ENCODE data around the gene PIK3C2B. TPM values are rescaled to one million over a fixed set of nuclear protein-coding genes. Genes with fewer than 3 reads are reported as not detected.
"Not testable (repeated sequence)": the region's sequence is repeated elsewhere in the genome, so short reads cannot be mapped to it uniquely, and the experiment has no call there.

The PIK3C2B gene
- total RNA-seq, 2 experiments from 2014 or later: 61.0 to 65.4 TPM

GRCh38 chr1:204491655-204492054, 3.0 kb downstream of the PIK3C2B start:
- peaks cover 61% of the 10 kb centered on the region for H3K4me1 Mint-ChIP-seq (ENCODE audit: low read depth)

DNA sequence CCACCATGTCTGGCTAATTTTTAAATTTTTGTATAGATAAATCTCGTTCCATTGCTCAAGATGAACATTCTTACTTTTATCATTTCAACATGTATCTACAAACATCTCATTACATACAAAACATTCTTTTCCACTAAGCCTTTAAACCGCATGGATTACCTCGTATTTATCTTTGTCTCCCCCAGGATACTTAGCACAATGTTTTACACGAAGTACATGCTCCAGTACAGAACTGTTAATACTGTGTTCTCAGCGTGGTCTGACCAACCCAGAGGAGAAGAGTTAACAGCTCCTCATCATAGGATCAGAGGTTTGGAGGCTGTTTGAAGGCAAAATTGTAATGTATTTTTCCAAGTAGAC, 7.4 kb downstream of the PIK3C2B start:
- peaks cover 46% of the 10 kb centered on the region for H3K4me1 Mint-ChIP-seq (ENCODE audit: low read depth)
- no peaks in the 10 kb centered on the region for H3K27me3 Mint-ChIP-seq (ENCODE audit: low read depth)

More at GRCh38 chr1:204491655-204492054, 3.0 kb downstream of the PIK3C2B start:
- Mint-ChIP-seq H3K9me3 (no peaks in the 10 kb centered on the region), H3K4me3 (peak overlapping the region; percentile 90), H3K36me3 (ENCODE audit: low read depth) (peaks cover 14% of the 10 kb centered on the region), H3K27me3 (ENCODE audit: low read depth) (no peaks in the 10 kb centered on the region), H3K27ac (peak overlapping the region; percentile 43)
- intact Hi-C loops (cut with micrococcal nuclease): no loop called here
- CTCF ChIA-PET: interaction anchor here (2.9 to 19.2 kb wide), 2 partner anchors 17 to 50 kb away, joined by 8 to 859 read pairs; no protein-coding TSS in a partner anchor
- DNase-seq: no peak

DNA sequence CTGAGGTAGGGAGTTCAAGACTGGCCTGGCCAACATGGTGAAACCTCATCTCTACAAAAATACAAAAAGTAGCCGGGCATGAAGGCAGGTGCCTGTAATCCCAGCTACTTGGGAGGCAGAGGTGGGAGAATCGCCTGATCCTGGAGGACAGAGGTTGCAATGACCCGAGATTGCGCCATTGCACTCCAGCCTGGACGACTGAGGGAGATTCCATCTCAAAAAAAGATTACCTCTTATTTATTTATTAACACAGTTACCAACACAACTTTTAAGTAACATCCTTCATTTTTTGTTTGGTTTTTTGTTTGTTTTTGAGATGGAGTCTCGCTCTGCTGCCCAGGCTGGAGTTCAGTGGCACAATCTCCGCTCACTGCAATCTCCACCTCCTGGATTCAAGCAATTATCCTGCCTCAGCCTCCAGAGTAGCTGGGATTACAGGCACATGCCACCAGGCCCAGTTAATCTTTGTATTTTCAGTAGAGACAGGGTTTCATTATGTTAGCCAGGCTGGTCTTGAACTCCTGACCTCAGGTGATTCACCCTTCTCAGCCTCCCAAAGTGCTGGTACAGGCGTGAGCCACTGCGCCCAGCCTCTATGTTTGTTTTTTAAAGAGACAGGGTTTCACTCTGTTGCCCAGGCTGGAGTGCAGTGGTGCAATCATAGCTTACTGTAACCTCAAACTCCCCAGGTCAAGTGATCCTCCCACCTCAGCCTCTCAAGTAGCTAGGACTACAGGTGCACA, 7.9 kb downstream of the PIK3C2B start:
- DNase-seq; H3K27ac Mint-ChIP-seq; intact Hi-C loops (cut with micrococcal nuclease); H3K4me3 Mint-ChIP-seq; H3K27me3 Mint-ChIP-seq (ENCODE audit: low read depth); H3K9me3 Mint-ChIP-seq: not testable (repeated sequence)
- Mint-ChIP-seq H3K4me1 (ENCODE audit: low read depth) (peaks cover 42% of the 10 kb centered on the region), H3K36me3 (ENCODE audit: low read depth) (peaks cover 12% of the 10 kb centered on the region)
- CTCF ChIA-PET: interaction anchor here (0.6 to 1.9 kb wide), 3 partner anchors 13 to 40 kb away, joined by 3 to 8 read pairs (median 4); no protein-coding TSS in a partner anchor

More for the DNA sequence above, 7.4 kb downstream of the PIK3C2B start:
- no peak overlapping the region for H3K4me3 Mint-ChIP-seq
- H3K36me3 Mint-ChIP-seq (ENCODE audit: low read depth): peaks cover 12% of the 10 kb centered on the region
- CTCF ChIA-PET: interaction anchor here (0.6 to 1.9 kb wide), 4 partner anchors 14 to 41 kb away, joined by 3 to 8 read pairs (median 4); no protein-coding TSS in a partner anchor
- H3K27ac Mint-ChIP-seq: no peak overlapping the region
- no peaks in the 10 kb centered on the region for H3K9me3 Mint-ChIP-seq
- intact Hi-C loops (cut with micrococcal nuclease): no loop called here
- DNase-seq: no peak

- Mint-ChIP-seq H3K9me3 (no peaks in the 10 kb centered on the region), H3K4me1 (ENCODE audit: low read depth) (peaks cover 53% of the 10 kb centered on the region), H3K36me3 (ENCODE audit: low read depth) (peaks cover 9% of the 10 kb centered on the region), H3K4me3 (no peak overlapping the region), H3K27ac (no peak overlapping the region), H3K27me3 (ENCODE audit: low read depth) (no peaks in the 10 kb centered on the region)
- CTCF ChIA-PET: interaction anchor here (1.3 kb wide), 1 partner anchor 52 kb away, joined by 8 read pairs; no protein-coding TSS in a partner anchor
- intact Hi-C loops (cut with micrococcal nuclease): no loop called here
- no peak for DNase-seq
These were observed 10.8 kb downstream of the PIK3C2B start for GRCh38 chr1:204483791-204484190.

DNA sequence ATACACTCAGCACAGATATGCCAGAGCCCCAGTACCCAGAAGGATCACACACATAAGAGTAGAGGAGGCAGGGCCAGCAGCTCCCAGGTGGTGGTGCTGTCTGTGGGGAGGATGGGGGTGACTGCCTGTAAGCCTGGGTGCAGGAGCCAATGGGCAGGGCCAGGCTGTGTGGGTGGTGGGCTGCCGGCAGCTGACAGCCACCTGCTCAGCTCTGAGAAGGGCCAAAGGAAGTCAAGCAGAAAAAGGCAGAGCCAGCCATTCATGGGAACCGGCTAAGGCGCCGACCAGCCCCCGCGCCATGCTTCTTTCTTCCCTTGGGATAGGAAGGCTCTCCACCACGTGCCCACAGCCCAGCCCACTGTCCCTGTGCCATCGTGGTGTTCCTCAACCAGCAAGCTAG, 14.1 kb downstream of the PIK3C2B start:
- CTCF ChIA-PET: interaction anchor here (0.6 to 5.3 kb wide), 5 partner anchors 10 to 50 kb away, joined by 4 to 38 read pairs (median 7); partner anchors contain the start of gene PIK3C2B
- H3K27ac Mint-ChIP-seq: no peak overlapping the region
- H3K4me1 Mint-ChIP-seq (ENCODE audit: low read depth): peaks cover 63% of the 10 kb centered on the region
- no peaks in the 10 kb centered on the region for H3K9me3 Mint-ChIP-seq
- DNase-seq: peak; percentile 21
- no peaks in the 10 kb centered on the region for H3K27me3 Mint-ChIP-seq (ENCODE audit: low read depth)
- intact Hi-C loops (cut with micrococcal nuclease): no loop called here
- peaks cover 7% of the 10 kb centered on the region for H3K36me3 Mint-ChIP-seq (ENCODE audit: low read depth)
- no peak overlapping the region for H3K4me3 Mint-ChIP-seq

- DNase-seq: no peak
- H3K4me1 Mint-ChIP-seq (ENCODE audit: low read depth): peaks cover 70% of the 10 kb centered on the region
- intact Hi-C loops (cut with micrococcal nuclease): no loop called here
- H3K36me3 Mint-ChIP-seq (ENCODE audit: low read depth): peaks cover 7% of the 10 kb centered on the region
- H3K4me3 Mint-ChIP-seq: no peak overlapping the region
- CTCF ChIA-PET: interaction anchor here (0.6 to 5.3 kb wide), 11 partner anchors 9 to 81 kb away, joined by 3 to 38 read pairs (median 4); partner anchors contain the start of gene PIK3C2B
- H3K9me3 Mint-ChIP-seq: no peaks in the 10 kb centered on the region
- H3K27me3 Mint-ChIP-seq (ENCODE audit: low read depth): no peaks in the 10 kb centered on the region
- H3K27ac Mint-ChIP-seq: no peak overlapping the region
These were observed 15.0 kb downstream of the PIK3C2B start for GRCh38 chr1:204479387-204480136.

- H3K4me3 Mint-ChIP-seq: no peak overlapping the region
- H3K27ac Mint-ChIP-seq: no peak overlapping the region
- no peaks in the 10 kb centered on the region for H3K27me3 Mint-ChIP-seq (ENCODE audit: low read depth)
- H3K4me1 Mint-ChIP-seq (ENCODE audit: low read depth): peaks cover 75% of the 10 kb centered on the region
- DNase-seq: no peak
- no peaks in the 10 kb centered on the region for H3K9me3 Mint-ChIP-seq
- intact Hi-C loops (cut with micrococcal nuclease): no loop called here
- peaks cover 7% of the 10 kb centered on the region for H3K36me3 Mint-ChIP-seq (ENCODE audit: low read depth)
- CTCF ChIA-PET: interaction anchor here (0.8 to 5.3 kb wide), 14 partner anchors 12 to 81 kb away, joined by 3 to 38 read pairs (median 5); partner anchors contain the start of gene PIK3C2B
These were observed 15.7 kb downstream of the PIK3C2B start for GRCh38 chr1:204478921-204479320.

DNA sequence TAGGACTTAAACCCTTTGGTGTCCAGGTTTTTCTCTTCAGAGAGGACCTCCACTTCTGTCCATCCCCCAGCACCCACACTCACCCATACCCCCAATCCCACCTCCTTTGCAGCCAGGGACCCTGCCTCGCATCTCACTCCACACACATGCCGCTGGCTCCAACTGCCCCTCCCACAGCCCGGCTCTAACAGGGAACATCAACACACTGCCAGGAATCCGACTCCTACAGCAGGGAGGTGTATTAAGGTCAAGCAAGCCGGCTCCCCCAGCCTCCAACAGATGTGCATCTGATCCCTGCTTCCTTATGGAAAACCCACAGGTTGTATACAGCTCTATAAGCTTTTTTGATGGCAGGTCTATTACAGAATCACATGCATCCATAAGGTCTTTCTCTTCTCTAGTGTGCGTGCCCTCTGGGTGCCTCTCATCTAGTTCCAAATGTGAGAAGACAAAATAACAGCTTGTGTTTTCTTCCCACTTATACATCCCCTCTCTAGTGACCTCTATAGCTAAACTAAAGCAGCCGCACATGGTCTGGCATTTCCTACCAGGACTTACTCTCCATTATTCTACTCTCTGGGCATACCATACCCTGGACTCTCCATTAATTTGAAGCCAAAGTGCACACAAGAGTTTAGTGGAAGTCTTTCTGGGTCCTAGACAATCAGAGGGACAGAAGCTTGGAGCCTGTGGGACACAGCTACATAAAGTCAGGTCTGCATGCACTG, 16.3 kb downstream of the PIK3C2B start:
- H3K36me3 Mint-ChIP-seq (ENCODE audit: low read depth): peaks cover 5% of the 10 kb centered on the region
- peaks cover 72% of the 10 kb centered on the region for H3K4me1 Mint-ChIP-seq (ENCODE audit: low read depth)
- no peaks in the 10 kb centered on the region for H3K27me3 Mint-ChIP-seq (ENCODE audit: low read depth)
- CTCF ChIA-PET: interaction anchor here (0.8 to 5.3 kb wide), 11 partner anchors 11 to 81 kb away, joined by 3 to 38 read pairs (median 4); partner anchors contain the start of gene PIK3C2B
- no peaks in the 10 kb centered on the region for H3K9me3 Mint-ChIP-seq
- H3K27ac Mint-ChIP-seq: no peak overlapping the region
- no peak overlapping the region for H3K4me3 Mint-ChIP-seq
- DNase-seq: no peak
- intact Hi-C loops (cut with micrococcal nuclease): no loop called here

- intact Hi-C loops (cut with micrococcal nuclease): no loop called here
- DNase-seq: no peak
- Mint-ChIP-seq H3K36me3 (ENCODE audit: low read depth) (peaks cover 2% of the 10 kb centered on the region), H3K27ac (no peak overlapping the region), H3K27me3 (ENCODE audit: low read depth) (no peaks in the 10 kb centered on the region), H3K4me1 (ENCODE audit: low read depth) (peaks cover 69% of the 10 kb centered on the region), H3K9me3 (no peaks in the 10 kb centered on the region), H3K4me3 (no peak overlapping the region)
- CTCF ChIA-PET: interaction anchor here (1.2 to 5.3 kb wide), 7 partner anchors 10 to 46 kb away, joined by 3 to 38 read pairs (median 8); partner anchors contain the start of gene PIK3C2B
These were observed 17.4 kb downstream of the PIK3C2B start for GRCh38 chr1:204477036-204477740.

DNA sequence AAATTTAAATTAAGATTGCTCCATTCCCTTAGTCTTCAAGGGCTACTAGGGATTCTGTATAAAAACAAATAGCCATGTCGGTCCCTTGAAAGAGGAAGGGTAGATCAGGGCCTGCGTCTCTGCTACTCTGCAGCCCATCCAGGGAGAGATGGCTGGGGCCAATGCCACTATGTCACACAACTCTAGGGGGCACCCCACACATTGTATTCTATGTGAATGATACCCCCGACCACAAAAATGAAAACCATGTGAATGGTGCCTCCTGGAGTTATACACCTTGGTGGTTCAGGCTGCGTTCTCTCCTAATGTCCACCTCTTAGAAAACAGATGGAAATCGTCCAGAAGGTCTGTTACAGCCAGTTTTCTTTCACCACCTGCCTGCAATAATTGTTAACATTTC, 18.0 kb downstream of the PIK3C2B start:
- Mint-ChIP-seq H3K4me1 (ENCODE audit: low read depth) (peaks cover 66% of the 10 kb centered on the region), H3K9me3 (no peaks in the 10 kb centered on the region), H3K36me3 (ENCODE audit: low read depth) (peaks cover 2% of the 10 kb centered on the region), H3K4me3 (no peak overlapping the region), H3K27ac (no peak overlapping the region), H3K27me3 (ENCODE audit: low read depth) (no peaks in the 10 kb centered on the region)
- intact Hi-C loops (cut with micrococcal nuclease): no loop called here
- DNase-seq: no peak
- CTCF ChIA-PET: interaction anchor here (1.2 to 2.1 kb wide), 3 partner anchors 9 to 18 kb away, joined by 3 to 8 read pairs (median 4); partner anchors contain the start of gene PIK3C2B

- peaks cover 2% of the 10 kb centered on the region for H3K36me3 Mint-ChIP-seq (ENCODE audit: low read depth)
- CTCF ChIA-PET: interaction anchor here (0.9 to 2.0 kb wide), 7 partner anchors 9 to 331 kb away, joined by 3 to 9 read pairs (median 4); no protein-coding TSS in a partner anchor
- H3K4me1 Mint-ChIP-seq (ENCODE audit: low read depth): peaks cover 59% of the 10 kb centered on the region
- intact Hi-C loops (cut with micrococcal nuclease): no loop called here
- H3K27me3 Mint-ChIP-seq (ENCODE audit: low read depth): no peaks in the 10 kb centered on the region
- no peak overlapping the region for H3K27ac Mint-ChIP-seq
- H3K4me3 Mint-ChIP-seq: no peak overlapping the region
- no peak for DNase-seq
- no peaks in the 10 kb centered on the region for H3K9me3 Mint-ChIP-seq
These were observed 18.8 kb downstream of the PIK3C2B start for GRCh38 chr1:204475656-204476432.
